Activated T-helper 17 cell treated with anti-CD3 and anti-CD28 coated beads, Interleukin-2, amount 50 U/mL, for 72 hours (primary cell): Measurements from ENCODE around the gene NCBP2. TPM values are rescaled to one million over a fixed set of nuclear protein-coding genes. Genes with fewer than 3 reads are reported as not detected.
A peak's percentile ranks its signal among the peaks of the same experiment; 100 is the strongest.

Experiments used
- ATAC-seq: fragments of 150-1000 bp; cut with Tn5 transposase; replicated peaks from 2 replicates; pipeline ENCODE4 v1.10.0; 2021; ENCODE audit warnings: mild to moderate bottlenecking, moderate library complexity
- H3K27ac Mint-ChIP-seq: one replicate; pipeline ENCODE4 v1.8.0; 2022; ENCODE audit warnings: mixed read lengths
- H3K27me3 Mint-ChIP-seq: one replicate; pipeline ENCODE4 v1.8.0; 2022; ENCODE audit warnings: mixed read lengths
- H3K36me3 Mint-ChIP-seq: one replicate; pipeline ENCODE4 v1.8.0; 2022; ENCODE audit warnings: low read depth, mild to moderate bottlenecking, mixed read lengths
- H3K4me1 Mint-ChIP-seq: one replicate; pipeline ENCODE4 v1.8.0; 2022; ENCODE audit warnings: mixed read lengths
- H3K4me3 Mint-ChIP-seq: one replicate; pipeline ENCODE4 v1.8.0; 2022; ENCODE audit warnings: mild to moderate bottlenecking, mixed read lengths
- H3K9me3 Mint-ChIP-seq: one replicate; pipeline ENCODE4 v1.8.0; 2022; ENCODE audit warnings: mixed read lengths
- total RNA-seq, 2 donors: library from RNA; stranded (reverse); gene quantifications; one replicate each; pipeline ENCODE4 v1.2.3, GENCODE V29; 2022

The NCBP2 gene
- total RNA-seq, 2 donors from 2014 or later, result 68.1 to 89.0 TPM

DNA sequence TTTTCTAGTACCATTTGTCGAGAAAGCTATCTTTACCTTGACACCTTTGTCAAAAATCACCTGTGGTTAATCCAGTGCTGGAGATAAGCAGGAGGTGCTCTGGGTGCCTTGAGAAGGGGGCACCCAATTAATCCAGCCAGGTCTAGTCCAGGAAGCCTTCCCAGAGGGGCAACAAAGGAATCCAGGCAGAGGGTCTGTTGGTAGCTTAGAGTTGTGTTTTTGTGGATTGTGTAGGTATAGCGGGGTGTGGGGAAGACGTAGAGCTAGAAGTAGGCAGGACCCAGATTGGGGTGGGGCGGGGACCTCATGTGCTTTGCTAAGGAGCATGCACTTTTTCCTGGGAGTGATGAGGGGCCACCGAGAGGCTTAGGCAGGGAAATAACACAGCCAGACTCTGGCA is 32.3 kb upstream of the NCBP2 start:
- ATAC-seq, result no peak
- H3K4me1 Mint-ChIP-seq, result no peaks in the 10 kb centered on the region
- H3K4me3 Mint-ChIP-seq, result no peak overlapping the region
- H3K9me3 Mint-ChIP-seq, result no peaks in the 10 kb centered on the region
- peaks cover 11% of the 10 kb centered on the region for H3K27me3 Mint-ChIP-seq
- H3K36me3 Mint-ChIP-seq, result no peaks in the 10 kb centered on the region
- H3K27ac Mint-ChIP-seq, result no peak overlapping the region

DNA sequence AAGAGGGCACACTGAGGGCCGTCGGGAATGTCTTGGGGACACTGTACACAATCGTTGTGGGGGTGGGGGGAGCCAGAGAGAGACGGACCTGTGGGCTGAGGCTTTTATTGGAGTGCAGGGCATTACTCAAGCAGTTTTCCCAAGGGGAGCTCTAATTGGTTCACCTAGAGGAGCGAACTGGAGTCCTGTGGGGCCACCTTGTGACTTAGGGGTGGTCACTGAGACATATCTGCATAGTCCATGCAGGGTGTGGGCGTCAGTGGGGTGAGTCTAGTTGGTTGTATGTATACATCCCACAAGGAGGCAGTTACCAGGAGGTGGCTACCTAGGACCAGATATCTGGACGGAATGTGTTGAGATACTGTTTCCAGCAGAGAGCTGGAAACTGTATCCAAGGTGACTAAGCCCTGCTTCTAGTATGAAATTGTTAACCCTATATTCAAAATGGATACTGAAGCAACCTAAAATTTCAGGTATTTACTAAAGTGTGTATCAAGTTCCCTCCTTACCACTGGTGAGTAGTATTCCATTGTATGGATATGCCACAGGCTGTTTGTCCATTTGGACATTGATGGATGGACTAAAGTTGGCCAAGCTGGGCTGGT is 28.9 kb upstream of the NCBP2 start:
- no peaks in the 10 kb centered on the region for H3K36me3 Mint-ChIP-seq
- peak overlapping the region; percentile 75 for H3K4me3 Mint-ChIP-seq
- no peaks in the 10 kb centered on the region for H3K9me3 Mint-ChIP-seq
- no peaks in the 10 kb centered on the region for H3K4me1 Mint-ChIP-seq
- no peak overlapping the region for H3K27ac Mint-ChIP-seq
- no peak for ATAC-seq
- peaks cover 11% of the 10 kb centered on the region for H3K27me3 Mint-ChIP-seq

DNA sequence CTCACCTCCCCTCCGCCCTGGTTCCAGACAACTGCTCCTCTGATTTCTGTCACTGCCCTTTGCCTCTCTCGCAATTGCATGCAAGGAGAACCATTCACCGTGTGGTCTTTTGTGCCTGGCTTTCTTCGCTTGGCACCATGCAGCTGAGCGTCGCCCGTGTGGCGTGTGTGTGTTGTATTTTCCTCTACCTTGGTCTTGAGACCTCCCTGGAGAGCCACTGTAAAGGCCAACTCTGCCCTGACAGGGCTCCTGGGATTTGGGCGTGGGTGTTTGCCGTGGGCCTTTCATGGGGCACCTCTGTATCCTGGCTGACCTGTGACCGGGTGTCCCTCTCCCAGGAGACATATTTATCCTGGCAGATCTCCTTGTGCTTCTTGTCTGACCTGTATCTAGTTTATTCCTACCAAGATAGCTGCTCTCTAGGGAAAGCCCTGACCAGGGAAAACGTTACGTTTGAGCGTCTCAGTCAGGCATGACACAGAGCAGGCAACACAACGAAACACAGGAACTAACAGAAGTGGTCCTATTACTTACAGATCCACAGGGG is 28.3 kb upstream of the NCBP2 start:
- Mint-ChIP-seq H3K4me1 (no peaks in the 10 kb centered on the region), H3K36me3 (no peaks in the 10 kb centered on the region), H3K4me3 (peak overlapping the region; percentile 75), H3K9me3 (no peaks in the 10 kb centered on the region), H3K27me3 (peaks cover 11% of the 10 kb centered on the region), H3K27ac (peak overlapping the region; percentile 49)
- no peak for ATAC-seq

DNA sequence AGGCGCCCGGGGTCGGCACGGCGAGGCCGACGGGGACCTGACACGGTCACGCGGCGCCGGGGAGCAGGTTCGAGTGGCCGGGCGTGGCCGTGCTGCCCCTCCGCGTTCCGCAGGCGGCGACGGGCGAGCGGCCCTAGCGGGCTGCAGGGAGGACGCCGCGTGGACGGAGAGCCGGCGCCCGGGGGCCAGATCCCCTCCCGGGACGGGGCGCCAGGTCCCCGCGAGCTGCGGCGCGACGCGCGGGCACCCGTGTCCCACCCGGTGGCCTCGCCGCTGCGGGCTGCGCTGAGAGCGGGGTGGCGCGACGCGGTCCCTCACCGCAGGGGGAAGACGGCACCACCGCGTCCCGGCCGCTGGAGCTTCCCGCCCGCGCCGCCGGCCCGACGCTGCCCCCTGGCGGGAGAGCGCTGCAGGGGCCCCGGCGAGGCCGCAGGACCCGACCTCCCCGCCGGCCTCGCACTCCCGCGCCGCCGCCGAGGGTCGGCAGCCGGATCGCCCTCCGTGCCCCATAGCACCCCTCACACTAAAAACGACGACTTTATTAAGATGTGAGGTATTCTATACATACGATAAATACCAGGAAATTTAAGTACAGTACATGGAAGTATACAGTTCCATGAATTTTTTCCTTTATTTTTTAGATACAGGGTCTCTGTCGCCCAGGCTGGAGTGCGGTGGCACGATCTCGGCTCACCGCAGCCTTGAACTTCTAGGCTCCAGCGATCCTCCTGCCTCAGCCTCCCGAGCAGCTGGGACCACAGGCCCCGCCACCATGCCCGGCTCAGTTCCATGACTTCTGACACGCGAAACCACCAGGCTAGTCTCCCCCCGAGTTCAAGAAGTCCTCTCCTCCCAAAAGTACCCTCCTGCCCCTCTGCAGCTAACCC is 27.6 kb upstream of the NCBP2 start:
- ATAC-seq, result peak; percentile 80
- Mint-ChIP-seq H3K4me3 (peak overlapping the region; percentile 75), H3K4me1 (no peaks in the 10 kb centered on the region), H3K36me3 (no peaks in the 10 kb centered on the region), H3K27me3 (peaks cover 11% of the 10 kb centered on the region), H3K27ac (peak overlapping the region; percentile 49), H3K9me3 (no peaks in the 10 kb centered on the region)

DNA sequence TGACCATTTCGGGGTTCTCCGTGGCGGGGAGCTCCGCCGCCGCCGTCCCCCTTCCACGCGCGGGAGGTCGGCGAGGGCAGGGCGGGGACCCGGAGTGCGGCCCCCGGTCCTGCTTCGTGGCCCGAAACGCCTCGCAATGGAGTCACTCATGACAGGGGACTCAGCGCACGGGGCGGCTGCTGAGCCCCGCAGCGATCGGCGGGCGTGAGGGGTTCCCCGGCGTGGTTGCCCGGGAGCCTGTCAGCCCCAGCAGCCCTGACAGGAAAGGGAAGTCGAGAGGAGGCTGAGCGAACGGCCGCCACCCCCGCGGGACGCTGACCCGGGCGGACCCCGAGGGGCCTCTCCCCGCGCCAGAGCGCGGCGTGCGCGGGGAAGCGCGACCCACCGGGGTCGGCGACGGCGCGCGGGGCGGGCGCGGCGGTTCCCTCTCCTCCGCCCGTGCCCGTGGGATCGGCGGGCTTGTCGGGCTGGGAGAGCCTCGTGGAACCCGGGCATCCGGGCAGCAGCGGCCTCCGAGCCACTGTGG is 26.9 kb upstream of the NCBP2 start:
- H3K27me3 Mint-ChIP-seq, result peaks cover 8% of the 10 kb centered on the region
- no peaks in the 10 kb centered on the region for H3K9me3 Mint-ChIP-seq
- no peaks in the 10 kb centered on the region for H3K4me1 Mint-ChIP-seq
- H3K4me3 Mint-ChIP-seq, result peak overlapping the region; percentile 37
- peak; percentile 64 for ATAC-seq
- no peak overlapping the region for H3K27ac Mint-ChIP-seq
- H3K36me3 Mint-ChIP-seq, result no peaks in the 10 kb centered on the region

DNA sequence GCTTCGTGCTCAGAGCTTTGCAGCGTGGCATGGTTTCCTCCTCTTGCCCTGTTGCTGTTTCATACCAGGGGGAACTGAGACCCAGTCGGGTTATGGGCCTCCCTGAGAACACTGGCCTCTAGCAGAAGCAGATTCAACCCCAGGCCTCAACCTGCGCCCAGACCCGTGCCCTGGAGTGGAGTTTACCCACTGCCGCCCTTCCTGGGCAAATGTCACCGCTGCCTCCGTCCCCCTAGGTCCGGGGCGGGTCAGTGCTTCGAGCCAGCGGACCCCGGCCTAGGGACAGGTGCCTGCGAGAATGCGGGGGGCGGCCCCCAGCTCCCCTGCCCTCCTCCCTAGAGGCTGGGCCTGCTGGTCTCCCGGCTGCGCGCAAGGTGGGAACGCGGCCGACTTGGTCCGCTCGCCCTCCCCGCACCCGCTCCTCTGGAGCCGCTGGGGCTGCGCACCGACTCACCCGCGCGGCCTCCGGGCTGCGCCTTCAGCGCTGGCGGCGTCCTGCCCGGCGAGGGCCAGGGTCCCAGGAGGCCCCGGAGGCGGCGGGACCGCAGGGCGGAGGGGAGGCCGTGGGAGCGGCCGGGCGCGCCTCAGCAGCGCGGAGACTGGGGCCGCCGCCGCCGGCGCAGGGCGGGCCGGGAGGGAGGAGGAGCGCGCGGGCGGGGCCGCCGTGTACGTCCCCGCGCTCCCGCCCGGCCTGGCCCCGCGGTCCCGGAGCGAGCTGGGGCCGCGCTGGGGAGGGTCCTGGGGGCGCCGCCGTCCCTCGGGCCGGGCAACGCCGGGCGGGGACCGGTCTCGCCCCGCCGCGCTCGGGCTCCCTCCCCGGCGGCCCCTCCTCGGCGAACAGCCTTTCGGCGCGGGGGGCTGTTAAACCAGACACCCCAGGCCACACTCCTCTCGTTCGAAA is 26.2 kb upstream of the NCBP2 start, which contains the start of gene PIGZ:
TSS of gene PIGZ (minus strand) at position 601 of the 901 bp plus-strand sequence. CDS start 16,802 bp downstream, outside the sequence.
- Mint-ChIP-seq H3K4me1 (no peaks in the 10 kb centered on the region), H3K27ac (no peak within 1 kb of the TSS), H3K9me3 (no peaks in the 10 kb centered on the region), H3K36me3 (no peaks in the 10 kb centered on the region), H3K27me3 (peaks cover 8% of the 10 kb centered on the region), H3K4me3 (peak within 1 kb of the TSS; percentile 58)
- ATAC-seq, result peak; percentile 80

DNA sequence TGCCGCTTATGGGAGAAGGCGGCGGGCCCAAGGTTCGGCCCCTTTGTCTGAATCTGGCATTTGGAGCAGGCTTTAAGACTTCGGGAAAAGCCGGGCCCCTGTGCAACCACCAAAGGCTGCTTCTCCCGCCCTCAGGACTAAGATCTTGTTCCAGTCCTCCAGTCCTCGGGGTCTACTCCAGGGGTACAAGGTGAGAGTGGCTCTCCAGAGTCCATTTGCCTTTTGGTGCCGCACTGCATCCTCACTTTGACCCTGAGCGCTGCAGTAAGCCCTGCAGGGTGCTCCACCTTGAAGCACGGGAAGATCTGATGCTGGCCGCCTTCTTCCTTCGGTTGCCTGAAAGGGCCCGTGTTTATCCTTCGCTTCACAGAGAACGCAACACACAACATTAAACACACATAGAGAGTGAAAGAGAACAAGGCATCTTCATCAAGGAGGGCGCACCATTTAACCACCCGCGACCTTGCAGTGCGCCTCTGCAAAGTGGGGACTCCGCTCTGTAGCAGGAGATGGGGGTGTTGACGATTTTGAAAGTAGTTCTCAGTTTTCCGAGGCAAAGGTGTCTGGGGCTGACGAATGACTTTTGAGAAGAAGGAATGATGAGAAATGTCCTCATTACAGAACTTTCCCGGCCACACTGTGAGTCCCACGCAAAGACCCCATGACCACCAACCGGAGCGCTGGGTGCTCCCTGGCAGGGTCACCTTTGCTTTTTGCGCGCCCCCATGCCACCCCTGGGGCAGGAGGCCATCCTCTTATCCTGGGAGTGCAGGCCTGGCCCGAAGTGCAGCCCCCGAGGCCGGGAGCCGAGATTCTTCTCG is 25.3 kb upstream of the NCBP2 start:
- no peaks in the 10 kb centered on the region for H3K9me3 Mint-ChIP-seq
- no peaks in the 10 kb centered on the region for H3K36me3 Mint-ChIP-seq
- ATAC-seq, result no peak
- H3K27ac Mint-ChIP-seq, result no peak overlapping the region
- H3K27me3 Mint-ChIP-seq, result peaks cover 8% of the 10 kb centered on the region
- no peaks in the 10 kb centered on the region for H3K4me1 Mint-ChIP-seq
- H3K4me3 Mint-ChIP-seq, result peak overlapping the region; percentile 58

DNA sequence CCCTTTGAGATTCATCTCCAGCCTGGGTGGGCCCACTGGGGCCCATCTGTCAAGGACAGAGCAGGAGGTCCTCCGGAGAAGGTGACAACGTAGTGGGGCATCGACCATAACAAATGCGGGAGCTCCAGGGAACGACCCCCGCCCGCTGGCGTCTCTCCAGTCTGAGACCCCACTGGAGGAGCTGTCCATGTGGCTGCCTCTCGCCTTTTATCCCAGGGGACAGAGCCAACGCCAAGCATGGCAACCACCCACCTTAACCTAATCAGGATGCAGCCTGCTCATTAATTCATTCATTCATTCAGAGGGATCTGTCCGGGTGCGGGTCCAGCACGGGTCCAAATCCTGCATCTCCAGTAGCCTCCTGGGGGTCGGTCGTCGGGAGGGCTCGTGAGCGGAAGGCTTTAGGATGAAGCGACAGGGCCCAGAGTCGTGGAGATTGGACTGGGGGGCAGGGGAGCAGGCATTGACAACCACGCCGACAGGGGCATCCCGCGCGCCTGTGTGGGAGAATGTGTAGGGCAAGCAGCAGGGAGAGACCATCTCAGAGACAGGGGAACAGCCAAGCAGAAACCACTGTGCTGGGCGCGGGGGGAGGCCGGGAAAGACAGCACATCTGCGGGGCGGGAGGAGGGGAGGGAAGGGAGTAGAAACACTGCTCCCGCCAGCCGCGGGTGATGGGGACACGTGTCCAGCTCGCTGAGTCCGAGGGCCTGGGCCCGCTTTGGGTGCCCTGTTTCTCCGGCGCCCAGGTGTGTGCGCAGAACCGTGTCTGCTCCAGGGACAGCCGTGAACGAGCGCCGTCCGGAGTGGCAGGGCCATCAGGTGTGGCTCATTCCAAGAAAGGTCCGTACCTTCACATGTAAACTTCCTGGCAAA is 24.4 kb upstream of the NCBP2 start:
- Mint-ChIP-seq H3K4me1 (no peaks in the 10 kb centered on the region), H3K27me3 (peaks cover 8% of the 10 kb centered on the region), H3K27ac (no peak overlapping the region), H3K4me3 (peak overlapping the region; percentile 16), H3K36me3 (no peaks in the 10 kb centered on the region), H3K9me3 (no peaks in the 10 kb centered on the region)
- no peak for ATAC-seq

DNA sequence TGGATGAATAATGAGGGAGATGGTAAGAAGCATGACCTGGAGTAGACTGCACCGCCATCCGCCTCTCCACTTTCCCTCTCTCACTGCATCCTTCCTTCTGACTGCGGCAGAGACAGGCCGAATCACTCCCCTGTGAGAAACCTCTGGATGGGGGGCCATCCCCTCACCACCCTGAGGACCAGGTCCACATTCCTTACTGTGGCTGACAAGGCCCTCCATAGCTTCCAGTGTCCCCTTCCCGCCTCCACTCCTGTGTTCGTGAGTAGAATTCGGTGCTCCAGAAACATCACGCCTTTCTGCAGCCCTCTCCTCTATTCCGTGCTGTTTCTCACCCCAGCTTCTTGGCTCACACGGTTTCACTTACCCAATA is 23.5 kb upstream of the NCBP2 start:
- no peaks in the 10 kb centered on the region for H3K4me1 Mint-ChIP-seq

DNA sequence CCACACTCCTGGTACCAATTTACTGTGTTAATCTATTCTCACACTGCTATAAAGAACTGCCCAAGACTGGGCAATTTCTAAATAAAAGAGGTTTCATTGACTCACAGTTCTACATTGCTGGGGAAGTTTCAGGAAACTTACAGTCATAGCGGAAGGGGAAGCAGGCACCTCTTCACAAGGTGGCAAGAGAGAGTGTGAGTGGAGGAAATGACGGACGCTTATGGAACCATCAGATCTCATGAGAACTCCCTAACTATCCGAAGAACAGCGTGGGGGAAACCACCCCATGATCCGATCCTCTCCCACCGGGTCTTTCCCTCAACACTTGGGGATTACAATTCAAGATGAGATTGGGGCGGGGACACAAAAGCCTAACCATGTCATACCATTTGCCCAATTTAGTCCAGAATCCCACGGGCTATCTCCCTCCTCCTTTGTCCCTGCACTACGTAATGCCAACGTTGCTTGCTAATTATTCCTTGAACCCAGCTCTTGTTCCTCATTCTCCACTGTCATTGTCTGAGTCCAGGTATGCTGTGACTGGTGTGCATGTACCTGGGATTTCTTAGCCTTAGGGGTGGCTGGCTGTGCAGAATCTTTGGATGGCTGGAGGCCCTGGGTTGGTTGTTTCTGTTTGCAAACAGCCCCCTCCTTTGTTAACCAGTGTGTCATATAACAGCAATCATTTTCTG is 22.9 kb upstream of the NCBP2 start:
- Mint-ChIP-seq H3K27me3 (no peaks in the 10 kb centered on the region), H3K4me3 (no peak overlapping the region)
- ATAC-seq, result no peak

More for the DNA sequence above, 23.5 kb upstream of the NCBP2 start:
- H3K27me3 Mint-ChIP-seq, result peaks cover 5% of the 10 kb centered on the region
- no peak for ATAC-seq
- no peaks in the 10 kb centered on the region for H3K9me3 Mint-ChIP-seq
- H3K27ac Mint-ChIP-seq, result no peak overlapping the region
- H3K4me3 Mint-ChIP-seq, result no peak overlapping the region
- H3K36me3 Mint-ChIP-seq, result no peaks in the 10 kb centered on the region

DNA sequence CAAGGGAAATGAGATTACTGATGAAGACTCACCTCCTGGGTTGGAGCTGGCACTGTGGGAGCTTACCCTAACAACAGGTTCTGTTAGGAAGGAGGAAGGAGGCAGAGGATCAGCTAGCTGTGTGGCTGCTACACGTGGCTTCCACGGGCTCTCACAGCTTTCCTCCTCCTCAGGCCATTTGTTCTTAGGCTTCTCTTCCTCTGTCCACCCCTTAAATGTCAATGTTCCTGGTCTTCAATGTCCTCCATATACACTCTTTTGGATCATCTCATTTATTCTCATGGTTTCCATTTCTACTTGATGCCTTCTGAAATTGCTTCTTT is 21.3 kb upstream of the NCBP2 start:
- no peak for ATAC-seq
- Mint-ChIP-seq H3K4me1 (no peaks in the 10 kb centered on the region), H3K9me3 (no peaks in the 10 kb centered on the region), H3K36me3 (no peaks in the 10 kb centered on the region), H3K27me3 (peaks cover 2% of the 10 kb centered on the region), H3K27ac (no peak overlapping the region), H3K4me3 (no peak overlapping the region)

More for the DNA sequence above, 22.9 kb upstream of the NCBP2 start:
- H3K9me3 Mint-ChIP-seq, result no peaks in the 10 kb centered on the region
- no peaks in the 10 kb centered on the region for H3K36me3 Mint-ChIP-seq
- no peaks in the 10 kb centered on the region for H3K4me1 Mint-ChIP-seq
- no peak overlapping the region for H3K27ac Mint-ChIP-seq

DNA sequence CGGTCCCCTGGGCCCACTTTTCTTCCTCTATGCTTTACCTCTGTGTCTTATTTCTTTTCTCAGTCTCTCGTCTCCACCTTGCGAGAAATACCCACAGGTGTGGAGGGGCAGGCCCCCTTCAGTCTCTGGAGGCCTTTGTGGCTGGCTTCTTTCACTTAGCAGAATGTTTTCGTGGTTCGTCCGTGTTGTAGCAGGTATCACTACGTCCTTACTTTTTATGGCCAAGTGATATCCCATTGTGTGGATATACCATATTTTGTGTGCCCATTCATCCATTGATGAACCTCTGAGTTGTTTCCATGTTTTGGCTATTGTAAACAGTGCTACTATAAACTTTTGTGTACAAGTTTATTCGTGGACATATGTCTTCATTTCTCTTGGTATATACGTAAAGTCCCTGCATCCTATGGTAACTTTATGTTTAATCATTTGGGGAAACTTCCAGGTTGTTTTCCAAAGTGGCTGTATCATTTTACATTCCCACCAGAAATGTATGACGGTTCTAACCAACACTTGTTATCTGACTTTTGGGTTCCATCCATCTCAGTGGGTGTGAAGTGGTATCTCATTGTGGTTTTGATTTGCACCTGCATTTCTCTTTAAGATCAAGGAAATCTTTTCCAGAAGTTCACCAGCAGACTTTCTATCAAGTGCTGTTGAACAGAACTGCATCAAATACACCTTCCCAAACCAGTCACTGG is 20.8 kb upstream of the NCBP2 start:
- no peak overlapping the region for H3K27ac Mint-ChIP-seq
- no peak overlapping the region for H3K4me3 Mint-ChIP-seq
- H3K4me1 Mint-ChIP-seq, result no peaks in the 10 kb centered on the region
- ATAC-seq, result no peak
- H3K27me3 Mint-ChIP-seq, result peaks cover 3% of the 10 kb centered on the region
- H3K36me3 Mint-ChIP-seq, result no peaks in the 10 kb centered on the region
- no peaks in the 10 kb centered on the region for H3K9me3 Mint-ChIP-seq
